ENCODE data around the gene LCN1. TPM values are rescaled to one million over a fixed set of nuclear protein-coding genes. Genes with fewer than 3 reads are reported as not detected.

Gene LCN1
- total and polyA plus RNA-seq, 2 of the 8 experiments (the other 6 are each of a cell fraction or from before 2014, with no cell fraction given): not detected

- Histone ChIP-seq H2AK5ac (ENCODE audit: low read depth, low read length) (no peak overlapping the region), H2BK120ac (replicated peaks; ENCODE audit: low read depth, low read length) (no peak overlapping the region), H3K4me2 (ENCODE audit: insufficient read depth in 1 of 2, low read depth in 2 of 2, low read length in 2 of 2) (peak overlapping the region; percentile 62 to 87; a peak in 2 of 4 replicates), H3K4me1 (replicated peaks in 1 of 4; ENCODE audit: control insufficient read depth in 3 of 4, insufficient read depth in 4 of 4, low read length in 3 of 4) (peaks cover 0 to 19% (median 12%) of the 10 kb centered on the region in 4 experiments; a peak in 6 of 7 replicates), H3K36me3 (ENCODE audit: control insufficient read depth in 2 of 4, insufficient read depth in 4 of 4, low read length in 3 of 4) (peaks cover 8 to 30% (median 20%) of the 10 kb centered on the region in 4 experiments; a peak in 7 of 8 replicates), H3K4me3 (ENCODE audit: extremely low read depth in 1 of 4, insufficient read depth in 2 of 4, low read depth in 3 of 4, low read length in 4 of 4) (peak overlapping the region in 3 of 4 experiments; percentile 9 to 86 (median 10); a peak in 3 of 8 replicates), H2BK5ac (ENCODE audit: low read depth, low read length) (no peak overlapping the region), H3K56ac (replicated peaks; ENCODE audit: insufficient read length, low read depth, low read length) (no peak overlapping the region), H4K20me1 (replicated peaks in 1 of 2; ENCODE audit: control insufficient read depth in 1 of 2, insufficient read depth in 2 of 2, low read length in 2 of 2) (peaks cover 15 to 18% of the 10 kb centered on the region in 2 experiments), H3K14ac (ENCODE audit: insufficient read length) (no peak overlapping the region), H3K9me3 (ENCODE audit: insufficient read depth in 2 of 2, low read depth in 1 of 2, low read length in 1 of 2) (no peaks in the 10 kb centered on the region), H3K9ac (replicated peaks in 1 of 4; ENCODE audit: extremely low read depth in 1 of 4, low read depth in 3 of 4, low read length in 3 of 4) (0 out of 7 replicates have a peak overlapping the region, but pooled peaks of 1 of the 4 experiments have one; percentile 16), H2BK15ac (ENCODE audit: low read length) (no peak overlapping the region), H3K79me2 (ENCODE audit: control insufficient read depth in 1 of 2, insufficient read depth in 2 of 2, low read length in 2 of 2) (peaks cover 0 to 16% of the 10 kb centered on the region in 2 experiments; a peak in 2 of 4 replicates), H3K27ac (ENCODE audit: low read depth, low read length) (no peak overlapping the region), H4K5ac (ENCODE audit: insufficient read length, low read depth, low read length) (no peak overlapping the region), H3K79me1 (ENCODE audit: low read depth, low read length) (0 out of 2 replicates have a peak, but pooled peaks cover 3% of the 10 kb centered on the region), H3K27me3 (replicated peaks in 1 of 4; ENCODE audit: control insufficient read depth in 3 of 4, extremely low read depth in 1 of 4, insufficient read depth in 3 of 4, low read length in 3 of 4) (no peaks in the 10 kb centered on the region; a peak in 1 of 7 replicates), H3K18ac (ENCODE audit: extremely low read depth, low read length) (no peak overlapping the region), H2BK12ac (ENCODE audit: low read depth, low read length) (no peak overlapping the region), H3K23ac (ENCODE audit: insufficient read length) (no peak overlapping the region), H2BK20ac (ENCODE audit: low read length) (no peak overlapping the region), H4K91ac (replicated peaks; ENCODE audit: insufficient read length, low read length) (no peak overlapping the region), H2AFZ (ENCODE audit: low read length) (no peak overlapping the region), H3K23me2 (ENCODE audit: low read depth, low read length) (peaks cover 8% of the 10 kb centered on the region; the same call in 1 of the 2 replicates), H4K8ac (ENCODE audit: extremely low read depth, insufficient read depth, low read length) (no peak overlapping the region), H3K4ac (replicated peaks; ENCODE audit: insufficient read length, low read depth, low read length) (no peak overlapping the region)
- WGBS, 2 experiments (ENCODE audit: extremely low coverage in 1 of 2, insufficient coverage in 1 of 2, insufficient read length in 1 of 2, insufficient replicate concordance in 2 of 2, low coverage in 1 of 2, low lambda C conversion rate in 2 of 2, missing lambda C conversion rate in 1 of 2): 88% methylated on average over 14 of the region's 15 CpGs; no CpG with 5 or more reads in 1 of the 2 experiments
- DNase-seq (ENCODE audit: low read depth in 1 of 2, low spot score in 2 of 2) (no peak), FAIRE-seq (no peak)
- ChIA-PET POLR2A (ENCODE audit: partially characterized antibody) (interaction anchor here (1.0 to 1.1 kb wide), 3 partner anchors 13 to 22 kb away, joined by 3 to 4 read pairs (median 3); no protein-coding TSS in a partner anchor), CTCF (ENCODE audit: partially characterized antibody) (interaction anchor here (0.6 kb wide), 1 partner anchor 291 kb away, joined by 3 read pairs; no protein-coding TSS in a partner anchor)
- no peak for TF ChIP-seq ASH2L (IDR thresholded peaks at IDR 0.05; ENCODE audit: low read length)
- no peak for TF ChIP-seq ATF2 (IDR thresholded peaks at IDR 0.05; ENCODE audit: low read length)
- TF ChIP-seq SIX5 (IDR thresholded peaks at IDR 0.05; ENCODE audit: low read depth, low read length): no peak
- no peak for TF ChIP-seq TEAD4 (IDR thresholded peaks at IDR 0.05; ENCODE audit: low read depth, low read length)
- TF ChIP-seq TBP (IDR thresholded peaks at IDR 0.05; ENCODE audit: low read depth, low read length): no peak
- no peak for TF ChIP-seq CREB1 (IDR thresholded peaks at IDR 0.05)
- TF ChIP-seq CHD1 (IDR thresholded peaks at IDR 0.05; ENCODE audit: low read depth, low read length): no peak
- TF ChIP-seq SP2 (IDR thresholded peaks at IDR 0.05; ENCODE audit: low read length): no peak
- TF ChIP-seq TCF12 (IDR thresholded peaks at IDR 0.05; ENCODE audit: low read depth, low read length): no peak
- no peak for TF ChIP-seq KDM4A (IDR thresholded peaks at IDR 0.05; ENCODE audit: low read depth, low read length, severe bottlenecking)
- TF ChIP-seq KDM5A (IDR thresholded peaks at IDR 0.05; ENCODE audit: low read length): no peak
- no peak for TF ChIP-seq SIRT6 (IDR thresholded peaks at IDR 0.05; ENCODE audit: low read length)
These were observed 18.9 kb upstream of the LCN1 start for GRCh38 chr9:135502168-135502872.

Measured in H1 (cell line).